Endothelial cell of umbilical vein (primary cell): Measurements from ENCODE around the gene INO80C. TPM values are rescaled to one million over a fixed set of nuclear protein-coding genes. Genes with fewer than 3 reads are reported as not detected.

Source experiments
- BruUV-seq: library from RNA; stranded (reverse); fragments of 400-500 nt; replicated peaks from 2 replicates; lab custom pipeline; 2021; lab: Mats Ljungman, UMichigan
- CTCF ChIA-PET: fragments of 300-600, 350-600 bp; sonication (Branson Sonifier 250); formaldehyde crosslinking; loops from one replicate; lab custom pipeline; 2021; ENCODE audit warnings: antibody characterized with exemption, inconsistent platforms; lab: Charles Lee
- POLR2A ChIA-PET: fragments of 300-600, 350-600 bp; sonication (Branson Sonifier 250); formaldehyde crosslinking; loops from one replicate; lab custom pipeline; 2021; ENCODE audit warnings: antibody characterized with exemption, inconsistent platforms; lab: Charles Lee
- DNase-seq: peaks from one replicate; pipeline ENCODE4 v3.0.0-alpha.2; 2011; ENCODE audit warnings: low read depth, low spot score
- FAIRE-seq: peaks from 2 replicates; lab custom pipeline; 2011; peaks lifted over from hg19 to GRCh38; lab: Jason Lieb, UNC
- H2AFZ ChIP-seq: 2 replicates; pipeline ENCODE4 v1.6.0; 2012; ENCODE audit warnings: low read depth, low read length, control low read depth, inconsistent platforms
- H3K27ac ChIP-seq: 2 replicates; pipeline ENCODE4 v1.5.1; 2011; ENCODE audit warnings: low read depth, mild to moderate bottlenecking, control low read depth, low read length, moderate library complexity; ENCODE audit not compliant: insufficient read depth
- H3K27me3 ChIP-seq, 2 experiments: 2 replicates each; pipeline versions ENCODE4 v1.6.0 to v1.6.1; 2011; ENCODE audit warnings: low read length in 2 of 2, mixed read lengths in 1 of 2; ENCODE audit not compliant: control insufficient read depth in 2 of 2, insufficient read depth in 2 of 2
- H3K36me3 ChIP-seq, 2 experiments: 2 replicates in 1 of 2; 3 replicates in 1 of 2; pipeline ENCODE4 v1.5.1; 2011; ENCODE audit warnings: low read length in 2 of 2, mild to moderate bottlenecking in 1 of 2, moderate library complexity in 1 of 2; ENCODE audit not compliant: control insufficient read depth in 2 of 2, insufficient read depth in 2 of 2; ENCODE audit errors: extremely low read depth in 1 of 2
- H3K4me1 ChIP-seq: 3 replicates; pipeline ENCODE4 v1.5.1; 2011; ENCODE audit warnings: mild to moderate bottlenecking, low read length; ENCODE audit not compliant: control insufficient read depth, insufficient read depth; ENCODE audit errors: extremely low read depth
- H3K4me2 ChIP-seq: 2 replicates; pipeline ENCODE4 v1.6.1; 2011; ENCODE audit warnings: low read length, control low read depth, mixed read lengths; ENCODE audit not compliant: insufficient read depth
- H3K4me3 ChIP-seq, 3 experiments: fragments of 200-600 bp in 1 of 3; sonication (generic), shearing (Covaris generic) in 1 of 3; replicated peaks in 1 of 3; 2 replicates each; pipeline ENCODE4 v1.5.1; 2011 to 2016; ENCODE audit warnings: control low read depth in 3 of 3, low read length in 3 of 3, mild to moderate bottlenecking in 2 of 3, inconsistent platforms in 1 of 3, low read depth in 1 of 3, moderate library complexity in 1 of 3; ENCODE audit not compliant: insufficient read depth in 1 of 3
- H3K79me2 ChIP-seq: 2 replicates; pipeline ENCODE4 v1.6.0; 2012; ENCODE audit warnings: low read length, inconsistent platforms; ENCODE audit not compliant: control insufficient read depth, insufficient read depth
- H3K9ac ChIP-seq: replicated peaks from 2 replicates; pipeline ENCODE3; 2011; ENCODE audit warnings: low read length, control low read depth; ENCODE audit not compliant: insufficient read depth; ENCODE audit errors: extremely low read depth
- H3K9me1 ChIP-seq: replicated peaks from 3 replicates; pipeline ENCODE4 v1.6.0; 2011; ENCODE audit warnings: mild to moderate bottlenecking, low read length; ENCODE audit not compliant: control insufficient read depth, insufficient read depth; ENCODE audit errors: extremely low read depth
- H3K9me3 ChIP-seq: replicated peaks from 2 replicates; pipeline ENCODE4 v1.5.1; 2012; ENCODE audit warnings: low read length, inconsistent platforms; ENCODE audit not compliant: control insufficient read depth, insufficient read depth
- H4K20me1 ChIP-seq: replicated peaks from 2 replicates; pipeline ENCODE3; 2011; ENCODE audit warnings: mild to moderate bottlenecking, low read length; ENCODE audit not compliant: control insufficient read depth, insufficient read depth; ENCODE audit errors: extremely low read depth
- CTCF ChIP-seq, 2 donors: IDR thresholded peaks; 1 replicate in 1 of 2; 2 replicates in 1 of 2; pipeline ENCODE4 v1.5.1; 2011; ENCODE audit warnings: low read length in 2 of 2, mild to moderate bottlenecking in 2 of 2, moderate library complexity in 2 of 2, control low read depth in 1 of 2, inconsistent platforms in 1 of 2, low read depth in 1 of 2; ENCODE audit not compliant: insufficient read depth in 1 of 2; ENCODE audit errors: extremely low read depth in 1 of 2
- EZH2 ChIP-seq: IDR thresholded peaks from 2 replicates; pipeline ENCODE4 v1.6.1; 2012; ENCODE audit warnings: borderline replicate concordance, low read depth, mild to moderate bottlenecking, moderate library complexity, low read length, inconsistent platforms; ENCODE audit not compliant: severe bottlenecking
- FOS ChIP-seq: IDR thresholded peaks from 2 replicates; pipeline ENCODE4 v1.6.1; 2011; ENCODE audit warnings: mild to moderate bottlenecking, low read length, moderate library complexity, borderline replicate concordance; ENCODE audit not compliant: insufficient read depth
- GATA2 ChIP-seq: IDR thresholded peaks from 2 replicates; pipeline ENCODE4 v1.7.0; 2011; ENCODE audit warnings: low read depth, mild to moderate bottlenecking, moderate library complexity, mixed read lengths, low read length; ENCODE audit not compliant: insufficient read length, insufficient read depth
- JUN ChIP-seq: IDR thresholded peaks from 2 replicates; pipeline ENCODE4 v1.6.1; 2011; ENCODE audit warnings: borderline replicate concordance, low read depth; ENCODE audit not compliant: insufficient read length, insufficient read depth
- MAX ChIP-seq: IDR thresholded peaks from 2 replicates; pipeline ENCODE4 v1.6.1; 2011; ENCODE audit not compliant: insufficient read depth, insufficient read length
- MYC ChIP-seq: IDR thresholded peaks from one replicate; pipeline ENCODE4 v1.6.1; 2011; ENCODE audit warnings: mild to moderate bottlenecking, low read depth, low read length
- POLR2A ChIP-seq: IDR thresholded peaks from 2 replicates; pipeline ENCODE4 v1.6.1; 2012; ENCODE audit warnings: low read depth, mild to moderate bottlenecking, control low read depth, low read length
- POLR2AphosphoS5 ChIP-seq: IDR thresholded peaks from 2 replicates; pipeline ENCODE4 v1.6.1; 2012; ENCODE audit warnings: low read depth, mild to moderate bottlenecking, control low read depth, low read length, moderate library complexity; ENCODE audit not compliant: insufficient read depth
- dilution Hi-C: fragments of 300-500 bp; cut with MboI; formaldehyde crosslinking; loops from one replicate; pipeline ENCODE4 v1.15.0; 2019; ENCODE audit warnings: low sequenced_read_pairs; ENCODE audit not compliant: extremely low pct_ligation_motif_present
- intact Hi-C: fragments of 100-400 bp; cut with micrococcal nuclease; formaldehyde crosslinking; loops from one replicate; pipeline ENCODE4 v1.10.0; 2022
- polyA plus RNA-seq, 4 experiments: library from polyadenylated mRNA; depleted of rRNA in 3 of 4; stranded (reverse) in 3 of 4; unstranded in 1 of 4; fragments of >200 nt; gene quantifications; 2 replicates each; pipeline versions ENCODE4 v1.2.1 to v1.2.3, GENCODE V29; 2011 to 2012; ENCODE audit warnings: missing spikeins in 1 of 4
- total RNA-seq: library from RNA; stranded (reverse); gene quantifications from 2 replicates; pipeline ENCODE4 v1.2.3, GENCODE V29; 2021

Gene INO80C
- total and polyA plus RNA-seq, 2 donors (not counting 3 experiments of a cell fraction or from before 2014, with no cell fraction given) = 43.4 to 56.0 TPM

GRCh38 chr18:35458677-35459441 lies 38.9 kb downstream of the INO80C start:
- BruUV-seq = no TSS peak
- Histone ChIP-seq H3K36me3 (no peaks in the 10 kb centered on the region), H3K4me1 (peaks cover 85% of the 10 kb centered on the region), H3K4me3 (no peak overlapping the region), H2AFZ (no peak overlapping the region), H3K4me2 (peak overlapping the region; percentile 9), H3K9me3 (no peaks in the 10 kb centered on the region), H3K9ac (peak overlapping the region; percentile 47), H3K9me1 (no peaks in the 10 kb centered on the region), H3K79me2 (peaks cover 36% of the 10 kb centered on the region), H3K27ac (peak overlapping the region; percentile 90), H3K27me3 (no peaks in the 10 kb centered on the region), H4K20me1 (no peaks in the 10 kb centered on the region)
- ChIA-PET CTCF (interaction anchor here (1.1 to 1.3 kb wide), 3 partner anchors 72 to 161 kb away, joined by 3 read pairs; no protein-coding TSS in a partner anchor), POLR2A (interaction anchor here (1.4 kb wide), 1 partner anchor 33 kb away, joined by 3 read pairs; no protein-coding TSS in a partner anchor)
- TF ChIP-seq CTCF (IDR thresholded peaks at IDR 0.05; ENCODE audit: extremely low read depth in 1 of 2, insufficient read depth in 1 of 2, low read depth in 1 of 2, low read length in 2 of 2) (no peak), JUN (peak; percentile 96), GATA2 (peak; percentile 97), MYC (peak; percentile 97), POLR2A (peak; percentile 86), EZH2 (no peak), MAX (peak; percentile 70), POLR2AphosphoS5 (peak; percentile 98), FOS (peak; percentile 96)
- dilution Hi-C loops = no loop called here
- intact Hi-C loops = loop anchor here (1.0 to 5.0 kb wide), 6 partner anchors 8 to 513 kb away; partner anchors contain the start of gene RMP24
- DNase-seq (peak; percentile 98), FAIRE-seq (peak; percentile 96)
